ENCODE measurements around the gene GRIN3A.

DNA sequence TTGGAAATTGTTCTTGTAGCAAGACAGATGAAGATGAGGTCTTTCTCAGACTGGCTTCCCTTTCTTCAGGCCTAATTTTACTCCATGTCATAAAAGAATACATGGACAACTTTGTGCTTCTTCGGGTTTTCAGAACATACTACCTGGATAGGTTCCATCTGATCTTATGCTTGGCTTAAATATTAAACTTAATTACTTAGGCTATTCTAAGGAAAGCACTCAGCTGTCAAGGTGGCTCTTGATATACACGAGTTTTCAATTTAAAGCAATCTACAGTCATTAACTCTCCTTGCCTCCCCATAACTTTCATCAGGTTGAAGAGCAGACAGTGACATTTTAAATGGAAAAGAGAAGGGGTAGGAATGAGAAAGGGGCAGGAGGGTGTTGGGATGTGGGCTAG, 134.2 kb downstream of the GRIN3A start:
- TF ChIP-seq, protein P1, sequence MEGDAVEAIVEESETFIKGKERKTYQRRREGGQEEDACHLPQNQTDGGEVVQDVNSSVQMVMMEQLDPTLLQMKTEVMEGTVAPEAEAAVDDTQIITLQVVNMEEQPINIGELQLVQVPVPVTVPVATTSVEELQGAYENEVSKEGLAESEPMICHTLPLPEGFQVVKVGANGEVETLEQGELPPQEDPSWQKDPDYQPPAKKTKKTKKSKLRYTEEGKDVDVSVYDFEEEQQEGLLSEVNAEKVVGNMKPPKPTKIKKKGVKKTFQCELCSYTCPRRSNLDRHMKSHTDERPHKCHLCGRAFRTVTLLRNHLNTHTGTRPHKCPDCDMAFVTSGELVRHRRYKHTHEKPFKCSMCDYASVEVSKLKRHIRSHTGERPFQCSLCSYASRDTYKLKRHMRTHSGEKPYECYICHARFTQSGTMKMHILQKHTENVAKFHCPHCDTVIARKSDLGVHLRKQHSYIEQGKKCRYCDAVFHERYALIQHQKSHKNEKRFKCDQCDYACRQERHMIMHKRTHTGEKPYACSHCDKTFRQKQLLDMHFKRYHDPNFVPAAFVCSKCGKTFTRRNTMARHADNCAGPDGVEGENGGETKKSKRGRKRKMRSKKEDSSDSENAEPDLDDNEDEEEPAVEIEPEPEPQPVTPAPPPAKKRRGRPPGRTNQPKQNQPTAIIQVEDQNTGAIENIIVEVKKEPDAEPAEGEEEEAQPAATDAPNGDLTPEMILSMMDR (IDR thresholded peaks at IDR 0.05; ENCODE audit: insufficient read depth, low read length, poor library complexity, severe bottlenecking): no peak
- TF ChIP-seq EZH2phosphoT487 (conservative IDR thresholded peaks at IDR 0.05; ENCODE audit: low read length): no peak
